AG09319 (cell line): ENCODE measurements around the gene KIAA0319L.

Experiments
- DNase-seq: peaks from one replicate; pipeline ENCODE4 v3.0.0-alpha.2; 2010; ENCODE audit warnings: low read depth; ENCODE audit errors: extremely low read depth
- CTCF ChIP-seq: IDR thresholded peaks from 2 replicates; pipeline ENCODE4 v1.5.1; 2011; ENCODE audit warnings: low read depth, mild to moderate bottlenecking, inconsistent platforms, low read length, moderate library complexity

KIAA0319L gene

GRCh38 chr1:35530946-35531345 is 26.3 kb downstream of the KIAA0319L start:
- DNase-seq, result no peak
- no peak for TF ChIP-seq CTCF

GRCh38 chr1:35530168-35530567 is 27.0 kb downstream of the KIAA0319L start:
- TF ChIP-seq CTCF, result no peak

GRCh38 chr1:35524106-35524505 is 33.1 kb downstream of the KIAA0319L start:
- TF ChIP-seq CTCF, result no peak
- DNase-seq, result no peak

More at GRCh38 chr1:35530168-35530567, 27.0 kb downstream of the KIAA0319L start:
- DNase-seq, result no peak

- no peak for TF ChIP-seq CTCF
- DNase-seq, result no peak
These were observed 37.8 kb downstream of the KIAA0319L start for GRCh38 chr1:35519432-35519831.

- no peak for DNase-seq
These were observed 39.0 kb downstream of the KIAA0319L start for GRCh38 chr1:35518183-35518582.

GRCh38 chr1:35511305-35511704 is 45.9 kb downstream of the KIAA0319L start:
- TF ChIP-seq CTCF, result no peak
- no peak for DNase-seq

More at GRCh38 chr1:35518183-35518582, 39.0 kb downstream of the KIAA0319L start:
- TF ChIP-seq CTCF, result no peak

- DNase-seq, result no peak
These were observed 47.6 kb downstream of the KIAA0319L start for GRCh38 chr1:35509558-35509957.

More at GRCh38 chr1:35509558-35509957, 47.6 kb downstream of the KIAA0319L start:
- TF ChIP-seq CTCF, result no peak
